ENCODE data around the gene CADM2. TPM values are rescaled to one million over a fixed set of nuclear protein-coding genes. Genes with fewer than 3 reads are reported as not detected.

Gene CADM2
- total RNA-seq, 4 donors from 2014 or later: 15.6 to 51.8 (median 37.4) TPM

- no peaks in the 10 kb centered on the region for H3K27me3 ChIP-seq
- no peaks in the 10 kb centered on the region for H3K36me3 ChIP-seq
- H3K9me3 ChIP-seq: no peaks in the 10 kb centered on the region
- H3K4me3 ChIP-seq: no peak overlapping the region
- 97% methylated on average over 13 of the region's 13 CpGs for WGBS, 2 donors
- TF ChIP-seq CTCF (IDR thresholded peaks at IDR 0.05): no peak
- no peak for TF ChIP-seq EP300 (IDR thresholded peaks at IDR 0.05)
- TF ChIP-seq POLR2A (IDR thresholded peaks at IDR 0.05): no peak
- H3K4me1 ChIP-seq: no peaks in the 10 kb centered on the region
- no peak overlapping the region for H3K27ac ChIP-seq
- no peak for DNase-seq (ENCODE audit: low spot score in 2 of 2)
These were observed 425.6 kb downstream of the CADM2 start for GRCh38 chr3:85384372-85384771.

GRCh38 chr3:85387913-85388505, 429.2 kb downstream of the CADM2 start:
- no peaks in the 10 kb centered on the region for H3K4me1 ChIP-seq
- H3K27me3 ChIP-seq: no peaks in the 10 kb centered on the region
- no peaks in the 10 kb centered on the region for H3K9me3 ChIP-seq
- no peak overlapping the region for H3K27ac ChIP-seq
- no peaks in the 10 kb centered on the region for H3K36me3 ChIP-seq
- TF ChIP-seq POLR2A (IDR thresholded peaks at IDR 0.05) (no peak), EP300 (IDR thresholded peaks at IDR 0.05) (no peak)
- 69 to 72% methylated on average over 6 of the region's 6 CpGs for WGBS, 2 donors
- DNase-seq (ENCODE audit: low spot score in 2 of 2): no peak
- no peak overlapping the region for H3K4me3 ChIP-seq

GRCh38 chr3:85394424-85394823, 435.6 kb downstream of the CADM2 start:
- Histone ChIP-seq H3K4me3 (no peak overlapping the region), H3K9me3 (no peaks in the 10 kb centered on the region), H3K36me3 (no peaks in the 10 kb centered on the region), H3K4me1 (no peaks in the 10 kb centered on the region), H3K27me3 (no peaks in the 10 kb centered on the region), H3K27ac (no peak overlapping the region)
- TF ChIP-seq EP300 (IDR thresholded peaks at IDR 0.05) (no peak), CTCF (IDR thresholded peaks at IDR 0.05) (no peak), POLR2A (IDR thresholded peaks at IDR 0.05) (no peak)
- no peak for DNase-seq (ENCODE audit: low spot score in 2 of 2)
- WGBS, 2 donors: 2 to 38% methylated on average over 1 of the region's 1 CpG

GRCh38 chr3:85397434-85397833, 438.6 kb downstream of the CADM2 start:
- DNase-seq (ENCODE audit: low spot score in 2 of 2): no peak
- no peaks in the 10 kb centered on the region for H3K9me3 ChIP-seq
- TF ChIP-seq CTCF (IDR thresholded peaks at IDR 0.05): no peak
- TF ChIP-seq EP300 (IDR thresholded peaks at IDR 0.05): no peak
- no peak for TF ChIP-seq POLR2A (IDR thresholded peaks at IDR 0.05)
- no peaks in the 10 kb centered on the region for H3K27me3 ChIP-seq
- no peaks in the 10 kb centered on the region for H3K4me1 ChIP-seq
- WGBS, 2 donors: 93 to 98% methylated on average over 2 of the region's 2 CpGs
- H3K36me3 ChIP-seq: no peaks in the 10 kb centered on the region
- no peak overlapping the region for H3K4me3 ChIP-seq
- H3K27ac ChIP-seq: no peak overlapping the region

GRCh38 chr3:85426121-85426520, 467.3 kb downstream of the CADM2 start:
- TF ChIP-seq POLR2A (IDR thresholded peaks at IDR 0.05): no peak
- no peak for TF ChIP-seq CTCF (IDR thresholded peaks at IDR 0.05)
- no peak for TF ChIP-seq EP300 (IDR thresholded peaks at IDR 0.05)
- DNase-seq (ENCODE audit: low spot score in 2 of 2): no peak
- Histone ChIP-seq H3K4me1 (no peaks in the 10 kb centered on the region), H3K9me3 (peaks cover 0 to 5% (median 0%) of the 10 kb centered on the region in 4 donors), H3K4me3 (no peak overlapping the region), H3K27ac (no peak overlapping the region), H3K27me3 (no peaks in the 10 kb centered on the region), H3K36me3 (peaks cover 0 to 5% (median 0%) of the 10 kb centered on the region in 3 donors)
- WGBS, 2 donors: 56 to 57% methylated on average over 4 of the region's 4 CpGs
